Measurements from ENCODE around the gene DLG2. TPM values are rescaled to one million over a fixed set of nuclear protein-coding genes. Genes with fewer than 3 reads are reported as not detected.

The DLG2 gene
- total RNA-seq, 4 donors from 2014 or later: 6.5 to 14.6 (median 7.2) TPM

DNA sequence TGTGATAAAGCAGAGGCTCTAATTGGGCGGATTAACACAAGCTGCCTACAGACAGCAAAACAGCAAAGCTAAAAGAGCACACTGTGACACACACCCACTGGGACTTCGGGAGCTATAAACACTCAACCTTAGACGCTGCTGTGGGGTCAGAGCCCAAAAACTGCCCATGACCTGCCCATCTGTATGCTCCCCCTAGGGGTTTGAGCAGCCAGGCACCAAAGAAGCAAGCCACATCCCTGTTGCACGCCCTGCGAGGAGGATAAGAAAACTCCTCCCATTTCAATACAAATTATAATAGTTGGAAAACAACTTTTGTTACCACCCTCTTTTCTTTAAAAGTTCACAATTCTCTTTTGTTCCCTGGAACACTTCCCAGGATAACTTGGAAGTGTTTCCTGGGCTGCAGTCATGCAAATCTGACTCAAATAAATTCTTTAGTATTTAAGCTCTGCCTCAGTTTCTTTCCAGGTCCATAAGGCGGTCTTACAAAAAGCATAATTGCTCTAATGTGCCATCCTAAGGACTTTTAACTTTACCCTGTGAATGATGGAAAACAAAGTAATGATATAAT lies 86.4 kb downstream of the DLG2 start:
- DNase-seq (ENCODE audit: low spot score in 2 of 2): no peak
- 32 to 41% methylated on average over 6 of the region's 6 CpGs for WGBS, 2 donors

DNA sequence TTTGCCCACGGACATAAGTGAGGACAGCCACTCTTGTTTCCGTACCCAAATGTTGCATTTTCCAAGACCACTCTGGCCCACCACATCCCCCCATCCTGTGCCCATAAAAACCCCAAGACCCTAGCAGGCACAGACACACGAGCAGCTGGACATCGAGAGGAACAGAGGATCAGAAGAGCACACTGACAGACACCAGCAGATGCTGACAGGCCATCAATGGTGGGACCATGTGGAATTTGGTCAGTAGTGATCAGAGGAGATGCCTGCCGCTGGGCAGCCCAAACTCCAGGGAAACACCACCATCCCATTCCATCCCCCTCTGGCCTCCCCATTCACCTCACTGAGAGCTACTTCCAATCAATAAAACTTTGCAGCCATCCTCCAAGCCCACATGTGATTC lies 87.0 kb downstream of the DLG2 start:
- Histone ChIP-seq H3K27me3 (no peaks in the 10 kb centered on the region), H3K27ac (no peak overlapping the region), H3K9me3 (peaks cover 0 to 5% (median 0%) of the 10 kb centered on the region in 4 donors), H3K36me3 (peaks cover 0 to 23% (median 0%) of the 10 kb centered on the region in 3 donors), H3K4me3 (no peak overlapping the region), H3K4me1 (peaks cover 0 to 10% (median 0%) of the 10 kb centered on the region in 4 donors)
- DNase-seq (ENCODE audit: low spot score in 2 of 2): no peak
- WGBS, 2 donors: 80 to 84% methylated on average over 5 of the region's 5 CpGs
- TF ChIP-seq POLR2A (IDR thresholded peaks at IDR 0.05) (no peak), EP300 (IDR thresholded peaks at IDR 0.05) (no peak)
- TF ChIP-seq, protein P1, sequence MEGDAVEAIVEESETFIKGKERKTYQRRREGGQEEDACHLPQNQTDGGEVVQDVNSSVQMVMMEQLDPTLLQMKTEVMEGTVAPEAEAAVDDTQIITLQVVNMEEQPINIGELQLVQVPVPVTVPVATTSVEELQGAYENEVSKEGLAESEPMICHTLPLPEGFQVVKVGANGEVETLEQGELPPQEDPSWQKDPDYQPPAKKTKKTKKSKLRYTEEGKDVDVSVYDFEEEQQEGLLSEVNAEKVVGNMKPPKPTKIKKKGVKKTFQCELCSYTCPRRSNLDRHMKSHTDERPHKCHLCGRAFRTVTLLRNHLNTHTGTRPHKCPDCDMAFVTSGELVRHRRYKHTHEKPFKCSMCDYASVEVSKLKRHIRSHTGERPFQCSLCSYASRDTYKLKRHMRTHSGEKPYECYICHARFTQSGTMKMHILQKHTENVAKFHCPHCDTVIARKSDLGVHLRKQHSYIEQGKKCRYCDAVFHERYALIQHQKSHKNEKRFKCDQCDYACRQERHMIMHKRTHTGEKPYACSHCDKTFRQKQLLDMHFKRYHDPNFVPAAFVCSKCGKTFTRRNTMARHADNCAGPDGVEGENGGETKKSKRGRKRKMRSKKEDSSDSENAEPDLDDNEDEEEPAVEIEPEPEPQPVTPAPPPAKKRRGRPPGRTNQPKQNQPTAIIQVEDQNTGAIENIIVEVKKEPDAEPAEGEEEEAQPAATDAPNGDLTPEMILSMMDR (IDR thresholded peaks at IDR 0.05): no peak

More for the DNA sequence above, 86.4 kb downstream of the DLG2 start:
- peaks cover 0 to 21% (median 0%) of the 10 kb centered on the region in 3 donors for H3K36me3 ChIP-seq
- H3K4me3 ChIP-seq: no peak overlapping the region
- no peak for TF ChIP-seq POLR2A (IDR thresholded peaks at IDR 0.05)
- no peak overlapping the region for H3K27ac ChIP-seq
- H3K9me3 ChIP-seq: peaks cover 0 to 4% (median 0%) of the 10 kb centered on the region in 4 donors
- peaks cover 0 to 10% (median 0%) of the 10 kb centered on the region in 4 donors for H3K4me1 ChIP-seq
- H3K27me3 ChIP-seq: no peaks in the 10 kb centered on the region

DNA sequence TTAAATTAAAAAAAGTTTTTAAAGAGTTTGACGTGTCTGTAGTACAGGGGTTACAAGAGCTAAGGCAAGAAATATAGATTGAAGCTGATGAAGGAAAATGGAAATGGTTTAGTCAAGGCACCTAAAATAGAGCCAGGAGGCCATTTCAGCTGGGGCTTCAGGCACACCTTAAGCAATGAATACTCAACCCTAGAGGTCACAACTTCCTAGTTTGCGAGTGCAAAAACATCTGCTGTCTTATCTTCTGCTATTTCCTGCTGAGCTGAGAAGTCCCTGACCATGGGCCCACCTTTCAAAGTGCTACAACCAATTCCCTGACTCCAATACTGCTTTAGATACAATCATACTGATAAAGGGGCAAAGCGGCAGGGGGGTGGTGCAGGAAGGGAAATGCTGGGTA lies 87.4 kb downstream of the DLG2 start:
- peaks cover 0 to 10% (median 0%) of the 10 kb centered on the region in 4 donors for H3K4me1 ChIP-seq
- TF ChIP-seq EP300 (IDR thresholded peaks at IDR 0.05) (no peak), POLR2A (IDR thresholded peaks at IDR 0.05) (no peak)
- TF ChIP-seq, protein P1 (IDR thresholded peaks at IDR 0.05): no peak
- H3K4me3 ChIP-seq: no peak overlapping the region
- peaks cover 0 to 26% (median 0%) of the 10 kb centered on the region in 3 donors for H3K36me3 ChIP-seq
- H3K27ac ChIP-seq: no peak overlapping the region
- H3K9me3 ChIP-seq: peaks cover 0 to 9% (median 0%) of the 10 kb centered on the region in 4 donors
- WGBS, 2 donors: 72 to 86% methylated on average over 3 of the region's 3 CpGs
- no peaks in the 10 kb centered on the region for H3K27me3 ChIP-seq
- DNase-seq (ENCODE audit: low spot score in 2 of 2): no peak

DNA sequence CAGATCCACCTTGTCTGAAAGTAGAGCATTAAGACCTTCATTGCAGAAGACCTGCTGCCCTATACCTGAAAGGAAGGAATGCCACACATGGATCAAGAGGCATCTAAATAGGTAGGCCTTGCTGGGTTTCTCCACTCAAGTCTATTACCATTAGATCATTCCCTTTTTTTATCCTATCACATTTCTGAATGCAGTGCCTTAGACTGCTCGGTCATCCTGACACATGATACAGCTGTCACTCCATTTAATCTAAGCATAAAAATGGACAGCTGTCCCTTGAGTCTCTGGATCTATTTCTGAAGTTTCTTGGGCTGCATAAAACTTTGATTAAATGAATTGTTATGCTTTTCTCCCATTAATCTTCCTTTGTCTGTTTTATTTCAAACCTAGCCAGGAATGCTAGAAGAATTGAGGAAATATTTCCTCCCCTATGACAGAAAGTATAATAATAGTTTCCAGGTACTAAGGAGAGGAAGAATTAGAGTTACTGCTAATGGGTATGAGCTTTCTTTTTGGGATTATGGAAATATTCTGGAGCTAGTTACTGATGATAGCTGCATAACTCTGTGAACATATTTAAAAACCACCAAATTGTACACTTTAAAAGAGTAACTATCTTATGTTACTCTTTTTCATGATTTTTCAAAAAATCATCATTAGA lies 88.0 kb downstream of the DLG2 start:
- H3K36me3 ChIP-seq: peaks cover 0 to 32% (median 0%) of the 10 kb centered on the region in 3 donors
- 81 to 88% methylated on average over 1 of the region's 1 CpG for whole genome bisulfite sequencing, 2 donors
- no peak overlapping the region for H3K27ac ChIP-seq
- DNase-seq (ENCODE audit: low spot score in 2 of 2): no peak
- peaks cover 0 to 13% (median 0%) of the 10 kb centered on the region in 4 donors for H3K9me3 ChIP-seq
- TF ChIP-seq POLR2A (IDR thresholded peaks at IDR 0.05) (no peak), EP300 (IDR thresholded peaks at IDR 0.05) (no peak)
- TF ChIP-seq, protein P1 (IDR thresholded peaks at IDR 0.05): no peak
- H3K4me1 ChIP-seq: peaks cover 0 to 10% (median 0%) of the 10 kb centered on the region in 4 donors
- no peak overlapping the region for H3K4me3 ChIP-seq
- no peaks in the 10 kb centered on the region for H3K27me3 ChIP-seq

DNA sequence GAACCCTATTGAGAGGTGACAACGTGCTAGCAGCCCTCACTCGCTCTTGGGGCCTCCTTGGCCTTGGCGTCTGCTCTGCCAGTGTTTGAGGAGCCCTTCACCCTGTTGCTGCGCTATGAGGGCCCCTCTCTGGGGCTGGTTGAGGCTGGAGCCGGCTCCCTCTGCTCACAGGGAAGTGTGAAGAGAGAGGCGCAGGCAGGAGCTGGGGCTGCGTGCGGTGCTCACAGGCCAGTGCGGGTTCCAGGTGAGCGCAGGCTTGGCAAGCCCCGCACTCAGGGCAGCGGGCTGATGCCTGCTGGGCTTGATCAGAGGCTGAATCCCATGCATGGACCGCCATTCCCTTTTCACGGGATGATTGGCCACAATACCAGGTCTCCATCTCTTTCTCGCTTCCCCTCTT lies 90.7 kb downstream of the DLG2 start:
- Histone ChIP-seq H3K4me1 (peaks cover 0 to 10% (median 0%) of the 10 kb centered on the region in 4 donors), H3K4me3 (no peak overlapping the region), H3K9me3 (peaks cover 0 to 13% (median 0%) of the 10 kb centered on the region in 4 donors), H3K27me3 (no peaks in the 10 kb centered on the region), H3K27ac (no peak overlapping the region), H3K36me3 (peaks cover 0 to 35% (median 0%) of the 10 kb centered on the region in 3 donors)
- no peak for TF ChIP-seq POLR2A (IDR thresholded peaks at IDR 0.05)
- TF ChIP-seq, protein P1 (IDR thresholded peaks at IDR 0.05): no peak
- no peak for TF ChIP-seq EP300 (IDR thresholded peaks at IDR 0.05)
- 91 to 95% methylated on average over 15 of the region's 15 CpGs for WGBS, 2 donors
- no peak for DNase-seq (ENCODE audit: low spot score in 2 of 2)

Measured in tibial nerve (tissue), 4 donors.